H1 (cell line): Measurements from ENCODE around the gene GHRHR. TPM values are rescaled to one million over a fixed set of nuclear protein-coding genes. Genes with fewer than 3 reads are reported as not detected.
A peak's percentile ranks its signal among the peaks of the same experiment; 100 is the strongest.

Experiments used
- CTCF ChIA-PET: fragments of 300-600 bp; sonication (Branson Sonifier 250); formaldehyde crosslinking; loops from one replicate; lab custom pipeline; 2021; ENCODE audit not compliant: partially characterized antibody; lab: Charles Lee
- POLR2A ChIA-PET: fragments of 300-600 bp; sonication (Branson Sonifier 250); formaldehyde crosslinking; loops from one replicate; lab custom pipeline; 2021; ENCODE audit warnings: inconsistent platforms; ENCODE audit not compliant: partially characterized antibody; lab: Charles Lee
- DNase-seq, 2 experiments: peaks; one replicate each; pipeline versions ENCODE4 v3.0.0 to v3.0.0-alpha.2; 2010 to 2022; ENCODE audit warnings: low spot score in 2 of 2, low read depth in 1 of 2, mixed read lengths in 1 of 2
- FAIRE-seq: peaks from 2 replicates; lab custom pipeline; 2011; peaks lifted over from hg19 to GRCh38; lab: Jason Lieb, UNC
- H2AFZ ChIP-seq: 2 replicates; pipeline ENCODE4 v1.8.1; 2012; ENCODE audit warnings: low read length, inconsistent platforms
- H2AK5ac ChIP-seq: 2 replicates; pipeline ENCODE4 v1.6.1; 2013; ENCODE audit warnings: low read depth, low read length
- H2BK120ac ChIP-seq: replicated peaks from 2 replicates; pipeline ENCODE3; 2013; ENCODE audit warnings: low read depth, low read length, inconsistent platforms
- H2BK12ac ChIP-seq: 2 replicates; pipeline ENCODE4 v1.6.1; 2013; ENCODE audit warnings: low read depth, low read length
- H2BK15ac ChIP-seq: 2 replicates; pipeline ENCODE4 v1.6.1; 2013; ENCODE audit warnings: low read length
- H2BK20ac ChIP-seq: 2 replicates; pipeline ENCODE4 v1.6.1; 2013; ENCODE audit warnings: low read length
- H2BK5ac ChIP-seq: 2 replicates; pipeline ENCODE4 v1.6.1; 2013; ENCODE audit warnings: low read depth, low read length
- H3K14ac ChIP-seq: 2 replicates; pipeline ENCODE4 v1.6.1; 2013; ENCODE audit warnings: inconsistent platforms; ENCODE audit not compliant: insufficient read length
- H3K18ac ChIP-seq: 2 replicates; pipeline ENCODE4 v1.6.1; 2013; ENCODE audit warnings: low read length; ENCODE audit errors: extremely low read depth
- H3K23ac ChIP-seq: 2 replicates; pipeline ENCODE4 v1.6.1; 2013; ENCODE audit warnings: inconsistent platforms; ENCODE audit not compliant: insufficient read length
- H3K23me2 ChIP-seq: 2 replicates; pipeline ENCODE4 v1.6.1; 2013; ENCODE audit warnings: low read depth, low read length
- H3K27ac ChIP-seq: 2 replicates; pipeline ENCODE4 v1.6.1; 2011; ENCODE audit warnings: low read depth, low read length, inconsistent platforms
- H3K27me3 ChIP-seq, 4 experiments: replicated peaks in 1 of 4; 1 replicate in 1 of 4; 2 replicates in 3 of 4; pipeline versions ENCODE4 v1.6.1 to v1.8.1; 2011 to 2013; ENCODE audit warnings: low read length in 3 of 4, mild to moderate bottlenecking in 3 of 4, inconsistent platforms in 2 of 4, mixed read lengths in 2 of 4, moderate library complexity in 1 of 4; ENCODE audit not compliant: control insufficient read depth in 3 of 4, insufficient read depth in 3 of 4; ENCODE audit errors: extremely low read depth in 1 of 4
- H3K36me3 ChIP-seq, 4 experiments: 2 replicates each; pipeline versions ENCODE4 v1.6.1 to v1.8.1; 2011 to 2013; ENCODE audit warnings: mild to moderate bottlenecking in 4 of 4, low read length in 3 of 4, moderate library complexity in 2 of 4, control low read depth in 1 of 4, inconsistent platforms in 1 of 4; ENCODE audit not compliant: insufficient read depth in 4 of 4, control insufficient read depth in 2 of 4
- H3K4ac ChIP-seq: replicated peaks from 2 replicates; pipeline ENCODE3; 2013; ENCODE audit warnings: low read length, low read depth, mixed read lengths, inconsistent platforms; ENCODE audit not compliant: insufficient read length
- H3K4me1 ChIP-seq, 4 experiments: replicated peaks in 1 of 4; 1 replicate in 1 of 4; 2 replicates in 3 of 4; pipeline versions ENCODE4 v1.6.1 to v1.8.1; 2011 to 2013; ENCODE audit warnings: low read length in 3 of 4, inconsistent platforms in 2 of 4, mixed read lengths in 1 of 4; ENCODE audit not compliant: insufficient read depth in 4 of 4, control insufficient read depth in 3 of 4
- H3K4me2 ChIP-seq, 2 experiments: 2 replicates each; pipeline versions ENCODE4 v1.6.1 to v1.8.1; 2011 to 2013; ENCODE audit warnings: low read depth in 2 of 2, low read length in 2 of 2, control low read depth in 1 of 2, inconsistent platforms in 1 of 2, mild to moderate bottlenecking in 1 of 2; ENCODE audit not compliant: insufficient read depth in 1 of 2
- H3K4me3 ChIP-seq, 4 experiments: fragments of 200-600, 300-600 bp in 1 of 4; sonication (generic), shearing (Covaris generic), sonication (Bioruptor Twin) in 1 of 4; 2 replicates each; pipeline versions ENCODE4 v1.5.1 to v1.8.1; 2011 to 2016; ENCODE audit warnings: low read length in 4 of 4, low read depth in 3 of 4, control low read depth in 2 of 4, inconsistent platforms in 2 of 4, mild to moderate bottlenecking in 2 of 4, mixed read lengths in 1 of 4, moderate library complexity in 1 of 4; ENCODE audit not compliant: insufficient read depth in 2 of 4; ENCODE audit errors: extremely low read depth in 1 of 4
- H3K56ac ChIP-seq: replicated peaks from 2 replicates; pipeline ENCODE3; 2013; ENCODE audit warnings: low read depth, mild to moderate bottlenecking, mixed read lengths, low read length, inconsistent platforms; ENCODE audit not compliant: insufficient read length
- H3K79me1 ChIP-seq: 2 replicates; pipeline ENCODE4 v1.6.1; 2013; ENCODE audit warnings: low read depth, low read length, control low read depth
- H3K79me2 ChIP-seq, 2 experiments: 2 replicates each; pipeline versions ENCODE4 v1.6.1 to v1.8.1; 2012 to 2013; ENCODE audit warnings: low read length in 2 of 2, mild to moderate bottlenecking in 2 of 2, inconsistent platforms in 1 of 2; ENCODE audit not compliant: insufficient read depth in 2 of 2, control insufficient read depth in 1 of 2
- H3K9ac ChIP-seq, 4 experiments: replicated peaks in 1 of 4; 1 replicate in 1 of 4; 2 replicates in 3 of 4; pipeline versions ENCODE4 v1.6.1 to v1.8.1; 2011 to 2013; ENCODE audit warnings: low read depth in 3 of 4, low read length in 3 of 4, control low read depth in 2 of 4, mild to moderate bottlenecking in 2 of 4, moderate library complexity in 2 of 4, inconsistent platforms in 1 of 4; ENCODE audit errors: extremely low read depth in 1 of 4
- H3K9me3 ChIP-seq, 2 experiments: 2 replicates each; pipeline versions ENCODE4 v1.6.1 to v1.8.1; 2012 to 2013; ENCODE audit warnings: mild to moderate bottlenecking in 2 of 2, moderate library complexity in 2 of 2, control low read depth in 1 of 2, inconsistent platforms in 1 of 2, low read depth in 1 of 2, low read length in 1 of 2, mixed read lengths in 1 of 2; ENCODE audit not compliant: insufficient read depth in 2 of 2
- H4K20me1 ChIP-seq, 2 experiments: replicated peaks in 1 of 2; 2 replicates each; pipeline versions ENCODE3 to v1.8.1; 2011 to 2013; ENCODE audit warnings: inconsistent platforms in 2 of 2, low read length in 2 of 2, mild to moderate bottlenecking in 1 of 2; ENCODE audit not compliant: insufficient read depth in 2 of 2, control insufficient read depth in 1 of 2
- H4K5ac ChIP-seq: 2 replicates; pipeline ENCODE4 v1.6.1; 2013; ENCODE audit warnings: low read length, low read depth, mixed read lengths, inconsistent platforms; ENCODE audit not compliant: insufficient read length
- H4K8ac ChIP-seq: 2 replicates; pipeline ENCODE4 v1.8.0; 2013; ENCODE audit warnings: mild to moderate bottlenecking, moderate library complexity, low read length, inconsistent platforms; ENCODE audit not compliant: insufficient read depth; ENCODE audit errors: extremely low read depth
- H4K91ac ChIP-seq: replicated peaks from 2 replicates; pipeline ENCODE3; 2013; ENCODE audit warnings: low read length, mixed read lengths, inconsistent platforms; ENCODE audit not compliant: insufficient read length
- EGR1 ChIP-seq: IDR thresholded peaks from 2 replicates; pipeline ENCODE4 v1.6.1; 2011; ENCODE audit warnings: low read depth, low read length, borderline replicate concordance
- EP300 ChIP-seq, 2 experiments: IDR thresholded peaks; 1 replicate in 1 of 2; 2 replicates in 1 of 2; pipeline ENCODE4 v1.6.1; 2011 to 2012; ENCODE audit warnings: low read depth in 2 of 2, low read length in 2 of 2, mild to moderate bottlenecking in 2 of 2, borderline replicate concordance in 1 of 2, inconsistent platforms in 1 of 2, moderate library complexity in 1 of 2
- FOSL1 ChIP-seq: IDR thresholded peaks from 2 replicates; pipeline ENCODE4 v1.6.1; 2011; ENCODE audit warnings: mild to moderate bottlenecking, low read depth, low read length, moderate library complexity; ENCODE audit not compliant: insufficient read depth
- JUN ChIP-seq: IDR thresholded peaks from 2 replicates; pipeline ENCODE4 v1.6.1; 2011; ENCODE audit warnings: low read depth, mild to moderate bottlenecking, improper control_type of control experiment, low read length
- KDM1A ChIP-seq: fragments of 200-600, 300-600 bp; sonication (generic); IDR thresholded peaks from 2 replicates; pipeline ENCODE4 v1.7.1; 2016; ENCODE audit warnings: mild to moderate bottlenecking, low read length, borderline replicate concordance
- RAD21 ChIP-seq, 2 experiments: IDR thresholded peaks in 1 of 2; conservative IDR thresholded peaks in 1 of 2; 2 replicates each; pipeline ENCODE4 v1.6.1; 2011; ENCODE audit warnings: low read depth in 2 of 2, low read length in 2 of 2, improper control_type of control experiment in 1 of 2, inconsistent platforms in 1 of 2, mild to moderate bottlenecking in 1 of 2, moderate library complexity in 1 of 2
- RXRA ChIP-seq: IDR thresholded peaks from 2 replicates; pipeline ENCODE4 v1.6.1; 2011; ENCODE audit warnings: low read depth, mild to moderate bottlenecking, low read length, moderate library complexity; ENCODE audit not compliant: insufficient read depth
- SIX5 ChIP-seq: IDR thresholded peaks from 2 replicates; pipeline ENCODE4 v1.6.1; 2011; ENCODE audit warnings: mild to moderate bottlenecking, low read depth, low read length
- SP1 ChIP-seq: IDR thresholded peaks from 2 replicates; pipeline ENCODE4 v1.6.1; 2011; ENCODE audit warnings: low read depth, low read length
- YY1 ChIP-seq: IDR thresholded peaks from 2 replicates; pipeline ENCODE4 v1.6.1; 2011; ENCODE audit warnings: low read depth, mild to moderate bottlenecking, low read length
- WGBS, 2 experiments: shearing (Covaris generic) in 1 of 2; methylation state at CpG; one replicate each; pipeline versions ENCODE4 v1.1.6 to v1.1.7; 2013 to 2015; ENCODE audit warnings: low lambda C conversion rate in 2 of 2, mixed read lengths in 2 of 2, inconsistent platforms in 1 of 2, low coverage in 1 of 2, missing lambda C conversion rate in 1 of 2; ENCODE audit not compliant: insufficient replicate concordance in 2 of 2, insufficient coverage in 1 of 2, insufficient read length in 1 of 2; ENCODE audit errors: extremely low coverage in 1 of 2, missing lambda C conversion rate in 1 of 2; 5-methylcytosine and 5-hydroxymethylcytosine counted together
- polyA plus RNA-seq, 7 experiments: library from polyadenylated mRNA; depleted of rRNA in 3 of 7; stranded (reverse) in 5 of 7; unstranded in 2 of 7; fragments of >200 nt in 5 of 7; fragments of 200-250 nt in 2 of 7; gene quantifications; 1 replicate in 5 of 7; 2 replicates in 1 of 7; 4 replicates in 1 of 7; pipeline versions ENCODE4 v1.2.1 to v1.2.3, GENCODE V29; 2011 to 2013; ENCODE audit warnings: missing spikeins in 2 of 7, mixed read lengths in 2 of 7
- total RNA-seq: library from RNA; stranded (reverse); fragmentation: NEBNext Ultra II Directional; extraction: Animal tissue kit (Norgen Biotek cat#: 25700); gene quantifications from 2 replicates; pipeline ENCODE4 v1.2.1, GENCODE V29; 2021
- TF ChIP-seq, protein P1 (sequence below): IDR thresholded peaks from 2 replicates; pipeline ENCODE4 v1.6.1; 2012; ENCODE audit warnings: low read length, inconsistent platforms
- TF ChIP-seq, protein P2 (sequence below): IDR thresholded peaks from 2 replicates; pipeline ENCODE4 v1.6.1; 2011; ENCODE audit warnings: low read depth, mild to moderate bottlenecking, low read length; ENCODE audit not compliant: insufficient read depth

Gene GHRHR
- total and polyA plus RNA-seq, 2 of the 8 experiments (the other 6 are each of a cell fraction or from before 2014, with no cell fraction given), result 0.60 to 6.5 TPM

DNA sequence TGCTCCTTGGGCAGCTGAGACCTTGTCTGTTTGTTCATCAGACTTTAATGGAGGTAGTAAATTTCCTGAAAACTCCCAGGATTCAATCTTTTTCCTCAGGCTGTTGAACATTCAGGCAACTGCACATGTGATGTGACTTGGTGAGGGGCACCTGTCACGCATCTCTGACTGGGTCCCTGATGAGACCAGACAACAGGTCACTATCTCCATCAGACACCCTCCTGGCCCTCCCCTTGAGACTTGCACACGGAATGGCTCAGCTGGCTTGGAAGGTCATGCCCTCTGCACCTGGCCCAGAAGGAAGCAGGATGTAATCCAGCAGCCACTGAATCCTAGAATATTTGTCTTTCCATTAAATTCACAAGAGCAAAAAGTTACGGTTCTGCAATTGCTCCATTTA lies 36.2 kb upstream of the GHRHR start:
- H3K9me3 ChIP-seq, result no peaks in the 10 kb centered on the region
- ChIA-PET POLR2A (no interaction called here), CTCF (interaction anchor here (1.8 kb wide), 1 partner anchor 11 kb away, joined by 5 read pairs; no protein-coding TSS in a partner anchor)
- DNase-seq, result peak in 1 of 2 experiments; percentile 3
- no peak overlapping the region for H3K4me2 ChIP-seq
- no peaks in the 10 kb centered on the region for H4K20me1 ChIP-seq
- H3K56ac ChIP-seq, result no peak overlapping the region
- H3K18ac ChIP-seq, result no peak overlapping the region
- H2BK12ac ChIP-seq, result no peak overlapping the region
- no peaks in the 10 kb centered on the region; the same call in 1 of the 2 replicates for H3K23me2 ChIP-seq
- H3K9ac ChIP-seq, result no peak overlapping the region
- H4K91ac ChIP-seq, result no peak overlapping the region
- H3K14ac ChIP-seq, result no peak overlapping the region
- no peak overlapping the region for H3K27ac ChIP-seq
- H3K27me3 ChIP-seq, result peaks cover 0 to 2% (median 0%) of the 10 kb centered on the region in 4 experiments; a peak in 1 of 7 replicates
- no peaks in the 10 kb centered on the region for H3K4me1 ChIP-seq
- H3K4me3 ChIP-seq, result no peak overlapping the region
- H4K8ac ChIP-seq, result no peak overlapping the region
- H3K23ac ChIP-seq, result no peak overlapping the region
- WGBS, 2 experiments, result 82% methylated on average over 3 of the region's 3 CpGs; no CpG with 5 or more reads in 1 of the 2 experiments
- no peak overlapping the region for H2AFZ ChIP-seq
- no peak overlapping the region for H2BK5ac ChIP-seq
- H3K79me2 ChIP-seq, result no peaks in the 10 kb centered on the region
- FAIRE-seq, result no peak
- H2AK5ac ChIP-seq, result no peak overlapping the region
- no peak overlapping the region for H3K4ac ChIP-seq
- H2BK20ac ChIP-seq, result no peak overlapping the region
- no peaks in the 10 kb centered on the region for H3K36me3 ChIP-seq
- no peak overlapping the region for H2BK15ac ChIP-seq
- H4K5ac ChIP-seq, result no peak overlapping the region
- no peaks in the 10 kb centered on the region for H3K79me1 ChIP-seq
- no peak overlapping the region for H2BK120ac ChIP-seq
- TF ChIP-seq EP300 (IDR thresholded peaks at IDR 0.05; ENCODE audit: borderline replicate concordance in 1 of 2, low read depth in 2 of 2, low read length in 2 of 2) (no peak), JUN (no peak), RXRA (no peak), KDM1A (no peak), FOSL1 (no peak), EGR1 (no peak), SIX5 (no peak), RAD21 (IDR thresholded peaks at IDR 0.05 in 1 of 2, conservative IDR thresholded peaks at IDR 0.05 in 1 of 2; ENCODE audit: low read depth in 2 of 2, low read length in 2 of 2) (no peak), SP1 (no peak), YY1 (no peak)
- TF ChIP-seq, protein P1, sequence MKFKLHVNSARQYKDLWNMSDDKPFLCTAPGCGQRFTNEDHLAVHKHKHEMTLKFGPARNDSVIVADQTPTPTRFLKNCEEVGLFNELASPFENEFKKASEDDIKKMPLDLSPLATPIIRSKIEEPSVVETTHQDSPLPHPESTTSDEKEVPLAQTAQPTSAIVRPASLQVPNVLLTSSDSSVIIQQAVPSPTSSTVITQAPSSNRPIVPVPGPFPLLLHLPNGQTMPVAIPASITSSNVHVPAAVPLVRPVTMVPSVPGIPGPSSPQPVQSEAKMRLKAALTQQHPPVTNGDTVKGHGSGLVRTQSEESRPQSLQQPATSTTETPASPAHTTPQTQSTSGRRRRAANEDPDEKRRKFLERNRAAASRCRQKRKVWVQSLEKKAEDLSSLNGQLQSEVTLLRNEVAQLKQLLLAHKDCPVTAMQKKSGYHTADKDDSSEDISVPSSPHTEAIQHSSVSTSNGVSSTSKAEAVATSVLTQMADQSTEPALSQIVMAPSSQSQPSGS, result no peak
- TF ChIP-seq, protein P2, sequence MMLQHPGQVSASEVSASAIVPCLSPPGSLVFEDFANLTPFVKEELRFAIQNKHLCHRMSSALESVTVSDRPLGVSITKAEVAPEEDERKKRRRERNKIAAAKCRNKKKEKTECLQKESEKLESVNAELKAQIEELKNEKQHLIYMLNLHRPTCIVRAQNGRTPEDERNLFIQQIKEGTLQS, result no peak
